T-helper 1 cell treated with Interleukin-12 subunit alpha and Interleukin-12 subunit beta and Interleukin-4 antibody, amounts not matched to agents 30 μg/mL and 1 μg/mL, for 36 hours (primary cell): ENCODE measurements around the gene LRRFIP1.
"Not testable (repeated sequence)": the region's sequence is repeated elsewhere in the genome, so short reads cannot be mapped to it uniquely, and the experiment has no call there.

Experiments
- H3K27ac Mint-ChIP-seq: one replicate; pipeline ENCODE4 v1.8.0; 2021; ENCODE audit warnings: mild to moderate bottlenecking, mixed read lengths
- H3K27me3 Mint-ChIP-seq: one replicate; pipeline ENCODE4 v1.8.0; 2021; ENCODE audit warnings: low read depth, mixed read lengths
- H3K36me3 Mint-ChIP-seq: one replicate; pipeline ENCODE4 v1.8.0; 2021; ENCODE audit warnings: low read depth, mixed read lengths
- H3K4me1 Mint-ChIP-seq: one replicate; pipeline ENCODE4 v1.8.0; 2021; ENCODE audit warnings: low read depth, mixed read lengths
- H3K4me3 Mint-ChIP-seq: one replicate; pipeline ENCODE4 v1.8.0; 2021; ENCODE audit warnings: mild to moderate bottlenecking, moderate library complexity, mixed read lengths
- H3K9me3 Mint-ChIP-seq: one replicate; pipeline ENCODE4 v1.8.0; 2021; ENCODE audit warnings: mixed read lengths

The LRRFIP1 gene

DNA sequence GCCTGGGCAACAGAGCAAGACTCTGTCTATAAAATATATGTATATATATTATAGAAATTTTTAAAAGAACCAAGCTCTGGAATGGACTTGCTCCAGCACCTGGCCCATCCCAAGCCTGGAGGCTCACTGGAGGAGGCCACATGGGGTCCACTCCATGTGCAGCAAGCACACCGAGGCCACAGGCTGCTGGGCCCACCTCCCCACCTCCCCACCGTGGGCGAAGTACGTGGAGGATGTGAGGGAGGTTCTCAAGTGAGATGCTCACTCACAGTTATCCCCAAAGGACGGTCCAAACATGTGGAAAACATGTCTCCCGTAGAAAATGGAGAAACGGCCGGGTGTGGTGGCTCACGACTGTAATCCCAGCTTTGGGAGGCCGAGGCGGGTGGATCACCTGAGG, 23.0 kb upstream of the LRRFIP1 start:
- peaks cover 14% of the 10 kb centered on the region for H3K4me1 Mint-ChIP-seq
- H3K36me3 Mint-ChIP-seq: no peaks in the 10 kb centered on the region
- H3K27ac Mint-ChIP-seq: peak overlapping the region; percentile 93
- no peak overlapping the region for H3K4me3 Mint-ChIP-seq
- peaks cover 17% of the 10 kb centered on the region for H3K27me3 Mint-ChIP-seq
- H3K9me3 Mint-ChIP-seq: no peaks in the 10 kb centered on the region

DNA sequence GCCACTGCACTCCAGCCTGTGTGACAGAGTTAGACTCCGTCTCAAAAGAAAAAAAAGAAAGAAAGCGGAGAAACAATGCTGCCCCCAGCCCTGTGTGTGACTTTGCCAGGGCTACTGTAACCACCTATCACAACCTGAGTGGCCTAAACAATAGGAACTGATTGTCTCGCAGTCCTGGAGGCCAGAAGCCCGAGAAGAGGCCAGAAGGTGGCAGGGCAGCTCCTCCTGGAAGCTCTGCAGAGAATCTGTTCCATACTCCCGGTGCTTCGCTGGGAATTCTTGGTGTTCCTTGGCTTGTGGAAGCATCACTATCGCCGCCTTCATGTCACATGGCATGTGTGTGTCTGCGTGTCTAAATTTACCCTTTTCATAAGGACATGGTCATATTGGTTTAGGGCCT, 22.4 kb upstream of the LRRFIP1 start:
- no peak overlapping the region for H3K4me3 Mint-ChIP-seq
- H3K4me1 Mint-ChIP-seq: peaks cover 14% of the 10 kb centered on the region
- H3K27me3 Mint-ChIP-seq: peaks cover 23% of the 10 kb centered on the region
- no peaks in the 10 kb centered on the region for H3K36me3 Mint-ChIP-seq
- no peaks in the 10 kb centered on the region for H3K9me3 Mint-ChIP-seq
- H3K27ac Mint-ChIP-seq: no peak overlapping the region

DNA sequence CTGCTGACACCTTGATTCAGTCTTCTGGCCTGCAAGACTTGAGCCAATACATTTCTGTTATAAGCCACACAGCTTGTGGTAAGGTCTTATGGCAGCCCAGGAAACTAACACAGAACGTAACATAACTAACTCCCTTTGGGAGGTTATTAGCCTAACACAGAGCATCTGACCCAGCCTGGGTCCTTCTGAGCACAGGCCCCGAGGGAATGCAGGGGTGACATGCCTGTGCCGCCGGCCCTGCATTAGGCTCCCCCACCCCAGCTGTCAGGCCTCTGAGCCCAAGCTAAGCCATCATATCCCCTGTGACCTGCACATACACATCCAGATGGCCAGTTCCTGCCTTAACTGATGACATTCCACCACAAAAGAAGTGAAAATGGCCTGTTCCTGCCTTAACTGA, 20.9 kb upstream of the LRRFIP1 start:
- H3K9me3 Mint-ChIP-seq, H3K4me3 Mint-ChIP-seq, H3K27ac Mint-ChIP-seq, H3K36me3 Mint-ChIP-seq: not testable (repeated sequence)
- peaks cover 14% of the 10 kb centered on the region for H3K4me1 Mint-ChIP-seq
- H3K27me3 Mint-ChIP-seq: peaks cover 28% of the 10 kb centered on the region

DNA sequence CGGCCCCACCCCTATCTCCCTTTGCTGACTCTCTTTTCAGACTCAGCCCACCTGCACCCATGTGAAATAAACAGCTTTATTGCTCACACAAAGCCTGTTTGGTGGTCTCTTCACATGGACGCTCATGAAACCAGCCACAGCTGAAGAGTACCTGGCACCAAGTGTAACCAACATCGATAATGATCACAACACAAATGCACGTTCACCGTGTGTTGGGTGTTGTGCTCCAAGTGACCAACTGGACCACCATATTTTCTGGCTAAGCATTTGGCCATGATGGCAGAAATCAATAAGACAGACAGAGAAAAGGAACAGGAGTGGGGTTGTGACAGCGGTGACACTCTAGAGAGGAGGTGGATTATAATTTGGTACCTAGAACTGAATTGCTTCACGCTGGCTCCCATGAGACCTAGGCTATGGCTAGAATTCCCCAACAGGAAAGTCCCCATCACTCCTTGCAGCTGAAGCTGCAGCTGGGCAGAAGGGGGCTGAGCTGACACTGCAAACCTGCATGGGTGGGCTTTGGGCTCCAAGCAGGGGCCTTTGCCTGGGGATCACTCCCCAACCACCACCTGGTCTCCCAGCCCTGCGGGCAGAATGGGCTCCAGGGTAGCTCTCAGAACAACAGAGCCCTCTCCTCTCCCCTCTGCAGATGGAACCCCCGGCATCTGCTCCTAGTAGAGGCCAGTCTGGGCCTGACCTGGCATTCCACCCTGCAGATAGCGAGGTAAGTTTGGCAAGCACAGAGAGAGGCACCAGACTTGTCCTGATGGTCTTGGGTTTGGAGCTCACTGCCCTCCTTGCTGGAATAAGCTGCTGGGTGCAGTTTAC, 14.6 kb upstream of the LRRFIP1 start:
- H3K36me3 Mint-ChIP-seq: no peaks in the 10 kb centered on the region
- no peak overlapping the region for H3K27ac Mint-ChIP-seq
- no peaks in the 10 kb centered on the region for H3K9me3 Mint-ChIP-seq
- H3K27me3 Mint-ChIP-seq: peaks cover 30% of the 10 kb centered on the region
- H3K4me1 Mint-ChIP-seq: peaks cover 13% of the 10 kb centered on the region
- H3K4me3 Mint-ChIP-seq: no peak overlapping the region

DNA sequence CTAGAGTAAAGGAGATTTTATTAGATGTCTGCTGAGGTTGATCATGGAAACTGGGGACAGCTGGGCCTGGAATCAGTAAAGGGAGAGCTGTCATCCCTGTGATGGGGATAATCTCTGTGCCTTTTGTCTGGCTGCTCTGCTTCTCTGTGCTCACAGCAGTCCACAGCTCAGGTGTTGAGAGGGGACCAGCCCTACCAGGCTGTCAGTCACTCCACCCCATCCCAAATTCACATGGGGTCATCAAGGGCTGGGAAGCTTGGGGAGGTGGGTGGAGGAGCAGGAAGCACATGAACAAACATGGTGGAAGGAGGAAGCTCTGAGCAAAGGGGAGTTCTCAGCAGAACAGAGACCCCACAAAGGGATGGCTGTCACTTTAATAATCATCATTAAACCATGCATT, 13.7 kb upstream of the LRRFIP1 start:
- H3K27ac Mint-ChIP-seq: no peak overlapping the region
- H3K4me3 Mint-ChIP-seq: no peak overlapping the region
- H3K9me3 Mint-ChIP-seq: no peaks in the 10 kb centered on the region
- peaks cover 26% of the 10 kb centered on the region for H3K27me3 Mint-ChIP-seq
- peaks cover 13% of the 10 kb centered on the region for H3K4me1 Mint-ChIP-seq
- H3K36me3 Mint-ChIP-seq: no peaks in the 10 kb centered on the region

DNA sequence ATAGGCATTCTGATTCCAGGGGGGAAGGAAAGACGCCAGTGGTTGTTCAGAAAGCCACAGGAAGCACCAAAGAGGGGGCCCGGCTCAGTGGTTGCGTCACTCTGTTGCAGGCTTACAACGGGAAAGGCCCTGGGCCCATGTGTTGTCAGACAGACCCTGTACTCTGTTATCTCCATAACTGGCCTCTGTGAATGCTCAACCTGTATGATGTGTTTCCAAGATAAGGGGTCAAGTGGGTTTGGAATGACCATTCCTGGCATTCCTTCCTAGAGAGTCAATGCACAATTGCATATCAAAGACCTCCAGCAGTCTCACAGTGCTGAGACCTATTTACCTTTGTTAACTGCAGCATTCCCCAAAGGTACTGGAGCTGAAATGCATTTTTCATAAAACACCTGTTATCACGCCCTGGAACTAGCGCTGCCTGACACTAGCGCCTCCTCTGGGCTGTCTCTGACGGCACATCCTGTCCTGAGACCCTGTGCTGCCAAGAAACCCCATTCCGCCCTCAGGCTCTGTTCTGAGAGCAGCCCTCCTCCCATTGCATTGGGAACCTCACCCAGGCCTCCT, 13.2 kb upstream of the LRRFIP1 start:
- Mint-ChIP-seq H3K4me3 (no peak overlapping the region), H3K27ac (no peak overlapping the region), H3K4me1 (peaks cover 13% of the 10 kb centered on the region), H3K9me3 (no peaks in the 10 kb centered on the region), H3K27me3 (peaks cover 23% of the 10 kb centered on the region), H3K36me3 (no peaks in the 10 kb centered on the region)

DNA sequence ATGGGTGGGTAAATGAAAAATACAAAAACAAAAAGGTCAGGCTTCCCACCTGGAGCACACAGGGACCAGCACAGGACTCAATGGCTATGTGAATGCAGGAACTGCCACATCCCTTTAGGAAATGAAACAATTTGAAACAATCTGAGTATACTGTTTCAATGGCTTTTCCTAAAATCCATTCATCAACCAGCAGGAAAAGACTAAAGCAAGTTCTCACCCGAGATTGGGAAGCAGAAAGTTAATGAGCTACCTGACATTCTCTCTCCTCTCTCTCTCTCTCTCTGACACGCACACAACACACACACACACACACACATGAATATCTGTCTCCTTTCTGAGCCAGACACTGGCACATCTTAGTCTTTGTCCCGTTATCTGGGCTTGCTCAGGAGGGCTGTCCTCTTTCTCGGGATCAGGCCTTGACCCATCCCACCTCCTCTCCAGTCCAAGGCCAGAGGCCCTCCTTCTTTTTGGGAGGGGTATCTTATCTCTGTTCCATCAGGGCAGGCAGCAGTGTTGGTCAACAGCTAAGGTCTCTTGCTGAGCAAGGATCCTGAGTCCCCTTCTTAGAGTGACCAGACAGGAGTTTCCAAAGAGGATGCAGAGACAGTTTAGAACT, 11.6 kb upstream of the LRRFIP1 start:
- peaks cover 13% of the 10 kb centered on the region for H3K4me1 Mint-ChIP-seq
- H3K27me3 Mint-ChIP-seq: peaks cover 13% of the 10 kb centered on the region
- H3K4me3 Mint-ChIP-seq: no peak overlapping the region
- no peaks in the 10 kb centered on the region for H3K9me3 Mint-ChIP-seq
- no peaks in the 10 kb centered on the region for H3K36me3 Mint-ChIP-seq
- H3K27ac Mint-ChIP-seq: no peak overlapping the region

DNA sequence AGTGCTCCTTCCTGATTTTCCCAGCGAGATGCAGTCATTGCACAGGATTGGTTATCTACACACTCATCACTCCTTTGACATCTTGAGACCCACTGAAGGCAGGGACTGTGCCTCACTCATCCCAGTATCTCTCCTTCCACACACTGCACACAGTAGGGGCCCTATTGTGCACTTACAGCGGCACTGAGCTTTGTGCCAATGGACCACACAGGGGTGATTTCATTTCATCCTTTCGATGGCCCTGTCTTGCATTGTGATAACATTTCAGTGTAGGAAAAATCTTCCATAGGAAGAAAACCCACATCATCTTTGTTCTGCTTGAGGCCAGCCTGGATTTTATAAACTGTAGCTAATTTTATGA, 11.0 kb upstream of the LRRFIP1 start:
- Mint-ChIP-seq H3K36me3 (no peaks in the 10 kb centered on the region), H3K9me3 (no peaks in the 10 kb centered on the region), H3K27ac (no peak overlapping the region), H3K4me3 (no peak overlapping the region), H3K27me3 (peaks cover 13% of the 10 kb centered on the region), H3K4me1 (peaks cover 13% of the 10 kb centered on the region)

DNA sequence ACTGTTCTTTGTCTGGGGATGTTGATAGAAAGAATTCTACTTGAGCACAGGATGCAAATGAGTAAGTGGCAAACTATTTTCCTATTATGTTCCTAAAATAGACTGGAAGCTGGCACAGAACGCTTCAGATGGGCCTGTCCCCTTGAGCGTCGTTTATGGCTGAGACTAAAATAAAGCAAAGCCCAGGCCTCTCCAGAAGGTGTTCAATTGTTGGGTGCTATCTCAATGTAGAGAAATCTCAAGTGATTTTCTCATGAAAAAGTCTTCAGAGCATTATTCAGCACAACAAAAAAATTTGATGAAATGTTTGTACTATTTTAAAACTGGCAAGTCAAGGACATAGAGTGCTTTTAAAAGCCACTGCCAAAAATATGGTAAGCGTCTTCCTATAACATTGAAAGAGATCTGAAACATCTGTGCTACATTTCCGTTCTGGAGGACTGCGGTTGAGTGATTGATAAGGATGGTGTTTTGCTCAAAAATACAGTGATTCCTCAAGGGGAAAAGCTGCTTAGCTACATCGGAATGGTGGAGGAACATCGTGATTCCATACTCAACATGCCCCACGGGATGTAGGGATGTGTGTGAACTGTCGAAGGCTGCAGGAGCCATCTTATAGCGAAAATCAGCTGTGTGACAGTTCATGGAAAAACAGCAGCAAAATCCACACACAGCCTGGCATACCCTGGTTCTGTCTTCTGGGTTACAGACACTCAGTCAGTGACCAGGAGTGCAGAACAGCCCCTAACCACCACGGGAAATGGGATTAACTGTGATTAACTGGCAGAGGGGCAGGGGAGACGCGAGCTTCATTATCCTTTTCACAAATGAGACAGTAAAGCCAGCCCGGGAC, 10.4 kb upstream of the LRRFIP1 start:
- H3K9me3 Mint-ChIP-seq: no peaks in the 10 kb centered on the region
- H3K27me3 Mint-ChIP-seq: peaks cover 13% of the 10 kb centered on the region
- H3K4me1 Mint-ChIP-seq: peaks cover 13% of the 10 kb centered on the region
- H3K36me3 Mint-ChIP-seq: no peaks in the 10 kb centered on the region
- H3K4me3 Mint-ChIP-seq: no peak overlapping the region
- H3K27ac Mint-ChIP-seq: no peak overlapping the region

DNA sequence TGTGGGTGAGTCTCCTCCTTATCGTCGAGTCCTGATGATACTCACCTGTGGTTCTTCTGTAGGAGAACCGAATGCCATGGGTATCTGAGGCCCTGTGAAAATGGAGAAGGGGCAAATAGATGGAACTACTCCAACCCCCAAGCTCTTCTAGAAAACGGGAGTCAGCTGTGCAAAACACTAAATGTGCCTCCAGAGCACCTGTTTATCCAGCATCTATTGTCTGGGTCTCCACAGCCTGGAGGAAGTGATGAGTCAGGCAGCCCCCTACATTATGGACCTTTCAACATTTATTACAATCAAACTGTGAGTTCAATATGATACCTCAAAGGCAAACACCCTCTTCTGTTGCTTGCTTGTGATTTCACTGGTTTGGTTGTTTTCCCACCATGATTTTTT, 9.8 kb upstream of the LRRFIP1 start:
- Mint-ChIP-seq H3K4me1 (peaks cover 13% of the 10 kb centered on the region), H3K27ac (no peak overlapping the region), H3K9me3 (no peaks in the 10 kb centered on the region), H3K36me3 (no peaks in the 10 kb centered on the region), H3K4me3 (no peak overlapping the region), H3K27me3 (peaks cover 13% of the 10 kb centered on the region)

DNA sequence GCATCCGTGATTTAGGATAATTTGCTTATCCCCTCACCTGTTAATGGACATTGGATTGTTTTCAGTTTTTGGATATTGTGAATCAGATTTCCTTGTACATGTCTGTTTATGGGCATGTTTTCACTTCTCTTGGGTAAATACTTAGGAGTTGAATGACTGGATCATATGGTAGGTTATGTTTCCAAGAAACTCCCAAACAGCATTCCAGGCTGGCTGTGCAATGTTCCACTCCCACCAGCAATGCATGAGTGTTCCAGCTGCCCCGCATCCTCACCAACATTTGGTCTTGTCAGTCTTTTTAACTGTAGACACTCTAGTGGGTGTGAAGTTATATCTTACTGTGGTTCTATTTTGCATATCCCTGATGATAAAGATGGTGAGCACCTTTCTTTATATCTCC, 8.9 kb upstream of the LRRFIP1 start:
- Mint-ChIP-seq H3K27ac (no peak overlapping the region), H3K4me1 (peaks cover 13% of the 10 kb centered on the region), H3K9me3 (no peaks in the 10 kb centered on the region), H3K4me3 (no peak overlapping the region), H3K27me3 (peaks cover 15% of the 10 kb centered on the region), H3K36me3 (no peaks in the 10 kb centered on the region)

DNA sequence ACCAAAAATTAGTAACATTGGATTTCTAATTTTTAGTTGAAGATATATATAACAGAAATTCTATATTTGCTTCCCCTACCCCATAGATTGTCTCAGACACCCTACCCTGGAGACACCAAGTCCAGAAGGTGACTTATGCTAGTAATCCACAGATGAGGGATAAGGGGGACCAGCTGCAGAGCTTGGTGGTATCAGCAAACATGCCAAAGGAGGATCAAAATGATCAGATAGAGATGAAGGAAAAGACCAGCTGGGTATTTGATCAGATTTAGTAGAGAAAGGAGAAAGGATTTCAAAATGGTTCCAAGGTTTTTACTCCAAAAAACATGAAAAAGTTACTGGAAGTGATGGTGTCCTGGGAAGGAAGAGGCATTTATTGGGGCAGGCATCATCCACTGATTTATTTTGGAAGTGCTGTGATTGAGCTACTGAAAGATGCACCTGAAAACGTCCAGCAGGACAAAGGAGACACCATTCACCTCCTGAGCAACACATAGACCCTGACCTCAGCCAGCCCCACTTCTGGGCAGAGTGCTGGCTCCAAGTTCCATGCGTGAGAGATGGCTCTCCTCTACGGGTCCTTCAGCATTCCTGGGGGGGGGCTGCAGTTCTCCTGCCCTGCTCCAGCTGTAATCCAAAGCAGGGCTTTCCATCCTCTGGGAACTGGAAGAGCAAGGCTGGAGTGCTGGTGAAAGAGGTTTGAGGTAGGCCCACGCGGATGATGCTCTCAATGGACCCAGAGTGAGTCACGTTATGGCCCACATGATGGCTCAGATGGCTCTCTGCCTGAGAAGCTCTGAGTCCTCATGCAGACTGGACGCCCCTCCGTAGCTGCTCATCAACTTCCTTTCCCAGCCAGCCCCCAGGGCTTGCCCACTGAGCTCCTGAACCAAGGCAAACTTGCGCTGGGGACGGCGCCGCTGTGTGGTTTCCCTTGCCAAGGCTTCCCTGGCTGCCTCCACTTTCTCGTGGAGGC, 3.7 kb upstream of the LRRFIP1 start:
- Mint-ChIP-seq H3K36me3 (no peaks in the 10 kb centered on the region), H3K4me3 (no peak overlapping the region), H3K27ac (no peak overlapping the region), H3K27me3 (peaks cover 47% of the 10 kb centered on the region), H3K4me1 (peaks cover 2% of the 10 kb centered on the region), H3K9me3 (no peaks in the 10 kb centered on the region)

DNA sequence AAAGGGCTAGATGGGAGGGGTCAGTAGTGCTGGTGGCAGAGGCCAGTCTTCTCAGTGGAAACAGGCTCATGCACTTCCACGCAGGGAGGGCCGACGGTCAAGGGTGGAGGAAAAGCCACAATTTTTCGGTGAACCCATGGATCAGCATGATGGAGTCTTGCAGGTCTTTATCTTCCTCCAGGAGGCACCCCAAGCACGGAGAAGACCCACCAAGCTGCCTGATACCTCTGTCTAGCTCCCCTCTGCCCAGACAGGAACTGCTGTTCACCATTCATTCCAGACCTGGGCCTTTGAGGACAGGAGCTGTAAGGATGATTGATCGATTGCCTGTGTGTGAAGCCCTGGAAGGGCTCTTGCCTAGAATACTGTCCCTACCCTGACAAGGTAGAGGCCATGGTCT, 2.8 kb upstream of the LRRFIP1 start:
- H3K4me1 Mint-ChIP-seq: peaks cover 4% of the 10 kb centered on the region
- H3K9me3 Mint-ChIP-seq: no peaks in the 10 kb centered on the region
- H3K27ac Mint-ChIP-seq: no peak overlapping the region
- no peak overlapping the region for H3K4me3 Mint-ChIP-seq
- peaks cover 53% of the 10 kb centered on the region for H3K27me3 Mint-ChIP-seq
- H3K36me3 Mint-ChIP-seq: no peaks in the 10 kb centered on the region
